AG09309 (cell line): ENCODE measurements around the gene LMO4.
A peak's percentile ranks its signal among the peaks of the same experiment; 100 is the strongest.

Source experiments
- DNase-seq: peaks from one replicate; pipeline ENCODE4 v3.0.0-alpha.2; 2010; ENCODE audit warnings: low read depth
- H3K4me3 ChIP-seq: 2 replicates; pipeline ENCODE4 v1.5.1; 2011; ENCODE audit warnings: mild to moderate bottlenecking, low read depth, low read length, moderate library complexity; ENCODE audit not compliant: control insufficient read depth
- CTCF ChIP-seq: IDR thresholded peaks from 2 replicates; pipeline ENCODE4 v1.5.1; 2011; ENCODE audit warnings: mild to moderate bottlenecking, low read depth, low read length, inconsistent platforms; ENCODE audit not compliant: insufficient read depth, control insufficient read depth; ENCODE audit errors: missing control alignments

Gene LMO4

DNA sequence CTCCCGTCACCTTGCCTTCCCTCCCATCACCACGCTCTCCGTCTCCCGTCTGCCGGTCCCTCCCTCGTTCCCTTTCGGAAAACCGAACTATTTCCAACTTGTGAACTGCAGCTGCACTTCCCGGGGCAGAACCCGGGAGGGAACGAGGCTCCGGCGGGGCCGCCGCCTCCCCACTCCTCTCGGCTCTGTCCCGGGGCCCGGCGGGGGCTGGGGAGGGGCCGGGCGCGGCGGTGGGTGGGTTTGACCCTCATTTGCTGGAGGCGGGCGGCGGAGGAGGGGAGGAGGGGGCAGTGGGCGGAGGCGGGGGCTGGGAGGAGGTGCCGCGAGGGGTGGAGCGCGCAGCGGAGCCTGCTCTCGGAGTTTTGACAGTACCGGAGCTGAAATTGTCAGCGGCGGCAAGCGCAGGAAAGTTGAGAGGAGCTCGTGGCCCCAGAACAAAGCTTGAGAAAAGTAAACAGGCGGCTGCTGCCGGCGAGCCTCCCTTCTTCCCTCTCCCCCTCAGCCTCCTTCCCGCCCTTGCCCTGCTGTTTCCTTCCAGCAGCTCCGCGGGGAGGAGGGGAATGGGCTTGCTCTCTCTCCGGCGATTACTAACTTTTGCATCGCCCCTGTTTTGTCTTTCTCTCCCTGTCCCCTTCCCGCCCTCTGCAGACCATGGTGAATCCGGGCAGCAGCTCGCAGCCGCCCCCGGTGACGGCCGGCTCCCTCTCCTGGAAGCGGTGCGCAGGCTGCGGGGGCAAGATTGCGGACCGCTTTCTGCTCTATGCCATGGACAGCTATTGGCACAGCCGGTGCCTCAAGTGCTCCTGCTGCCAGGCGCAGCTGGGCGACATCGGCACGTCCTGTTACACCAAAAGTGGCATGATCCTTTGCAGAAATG lies 2.9 kb downstream of the LMO4 start:
- TF ChIP-seq CTCF, result peak; percentile 35
- H3K4me3 ChIP-seq, result peak overlapping the region; percentile 96
- DNase-seq, result no peak

- TF ChIP-seq CTCF, result no peak
- DNase-seq, result no peak
- H3K4me3 ChIP-seq, result peak overlapping the region; percentile 66
Measured at GRCh38 chr1:87333692-87334347, 5.1 kb downstream of the LMO4 start.

GRCh38 chr1:87334351-87335174 lies 5.9 kb downstream of the LMO4 start:
- H3K4me3 ChIP-seq, result peak overlapping the region; percentile 66
- TF ChIP-seq CTCF, result no peak
- no peak for DNase-seq

GRCh38 chr1:87335175-87335884 lies 6.7 kb downstream of the LMO4 start:
- peak; percentile 3 for TF ChIP-seq CTCF
- no peak for DNase-seq
- peak overlapping the region; percentile 66 for H3K4me3 ChIP-seq

- no peak for DNase-seq
- TF ChIP-seq CTCF, result no peak
- no peak overlapping the region for H3K4me3 ChIP-seq
Measured at GRCh38 chr1:87336623-87337067, 8.0 kb downstream of the LMO4 start.

DNA sequence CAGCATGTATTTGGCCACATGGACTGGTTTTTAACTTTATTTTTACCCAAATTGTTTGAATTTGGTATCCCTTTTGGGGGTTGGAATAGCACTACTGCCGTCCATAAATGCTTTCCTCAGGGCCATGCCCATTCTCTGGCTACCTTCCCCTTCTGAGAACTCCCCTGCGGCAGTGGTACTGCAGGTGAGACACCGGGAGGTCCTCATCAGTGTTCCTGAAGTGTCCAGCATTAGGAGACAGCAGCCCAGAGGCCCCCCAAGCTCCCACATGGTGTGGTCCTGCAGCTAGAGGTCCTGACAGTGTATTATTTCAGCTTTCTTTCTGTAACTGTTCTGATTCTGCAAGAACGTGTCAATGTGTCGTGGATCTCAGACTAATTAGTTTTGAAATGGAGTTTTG lies 8.9 kb downstream of the LMO4 start:
- H3K4me3 ChIP-seq, result no peak overlapping the region

More for the DNA sequence above, 8.9 kb downstream of the LMO4 start:
- DNase-seq, result no peak
- TF ChIP-seq CTCF, result no peak
